Fibroblast of peridontal ligament (primary cell): ENCODE measurements around the gene GUCY1B1.
A peak's percentile ranks its signal among the peaks of the same experiment; 100 is the strongest.

ENCODE experiments used
- DNase-seq: peaks from one replicate; pipeline ENCODE4 v3.0.0-alpha.2; 2010; ENCODE audit errors: extremely low read depth

The GUCY1B1 gene

DNA sequence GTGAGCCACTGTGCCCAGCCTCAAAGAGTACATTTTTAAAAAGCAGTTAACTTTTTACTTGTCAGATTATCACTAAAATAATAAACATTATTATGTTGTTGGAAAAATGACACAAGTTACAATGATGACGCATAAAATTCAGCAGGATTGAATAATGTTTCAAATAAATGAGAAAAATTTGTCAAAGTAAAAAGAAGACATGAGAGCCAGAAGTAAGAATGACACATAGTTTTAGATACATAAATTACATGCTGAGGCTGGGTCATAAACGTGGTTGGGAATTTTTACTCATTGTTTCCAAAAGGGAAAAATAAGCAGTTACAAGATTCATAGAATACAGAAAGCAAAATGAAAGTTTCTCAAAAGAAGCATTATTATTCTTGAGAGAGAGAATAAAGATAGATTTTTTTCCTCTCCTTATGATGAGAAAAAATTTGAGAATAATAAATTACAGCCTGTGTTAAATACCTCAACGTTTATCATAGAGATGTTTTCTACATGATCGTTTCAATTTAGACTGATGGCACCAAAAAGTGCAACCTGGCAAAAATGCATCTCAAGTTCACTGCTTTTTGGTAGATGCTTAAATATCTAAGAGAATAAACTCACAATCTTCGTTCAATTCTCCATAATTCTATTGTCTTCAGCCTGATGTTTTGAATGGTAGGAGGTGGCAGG lies 40.4 kb downstream of the GUCY1B1 start:
- no peak for DNase-seq

DNA sequence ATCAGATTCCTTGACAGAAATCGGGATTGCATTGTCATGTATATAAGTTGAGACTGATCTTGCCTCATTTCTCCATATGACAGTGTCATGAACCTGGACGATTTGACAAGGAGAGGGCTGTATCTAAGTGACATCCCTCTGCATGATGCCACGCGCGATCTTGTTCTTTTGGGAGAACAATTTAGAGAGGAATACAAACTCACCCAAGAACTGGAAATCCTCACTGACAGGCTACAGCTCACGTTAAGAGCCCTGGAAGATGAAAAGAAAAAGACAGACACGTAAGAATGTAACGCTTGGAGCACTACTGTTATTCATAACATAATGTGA lies 40.9 kb downstream of the GUCY1B1 start:
- no peak for DNase-seq

DNA sequence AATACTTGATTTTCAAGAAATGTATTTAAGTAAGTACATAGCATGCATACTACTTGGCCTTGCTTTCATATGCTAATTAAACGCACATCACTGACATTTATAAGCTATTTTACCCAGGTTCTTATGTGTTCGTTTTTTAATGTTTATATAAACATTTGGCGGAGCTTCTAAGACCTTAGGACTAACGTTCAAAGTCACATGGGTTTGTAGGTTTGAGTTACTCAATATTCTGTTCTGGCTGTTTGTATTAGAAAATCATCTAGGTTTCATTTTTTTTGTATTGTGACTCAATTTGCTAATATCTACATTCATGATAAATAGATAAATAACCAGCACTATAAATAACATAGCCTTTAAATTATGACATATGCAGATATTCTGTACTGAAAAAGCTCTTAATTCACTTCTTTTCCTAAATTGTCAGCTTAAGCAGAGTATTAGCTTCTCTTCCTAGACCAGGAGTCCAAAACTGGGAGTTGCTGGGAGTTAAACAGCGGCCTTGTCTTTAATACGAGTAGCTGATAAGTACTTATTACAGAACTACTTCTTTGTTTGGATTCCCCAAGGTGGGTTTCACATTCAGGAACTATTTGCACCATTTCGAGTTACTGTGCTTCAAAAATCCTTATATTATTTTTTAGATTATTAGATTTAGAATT lies 42.0 kb downstream of the GUCY1B1 start:
- no peak for DNase-seq

DNA sequence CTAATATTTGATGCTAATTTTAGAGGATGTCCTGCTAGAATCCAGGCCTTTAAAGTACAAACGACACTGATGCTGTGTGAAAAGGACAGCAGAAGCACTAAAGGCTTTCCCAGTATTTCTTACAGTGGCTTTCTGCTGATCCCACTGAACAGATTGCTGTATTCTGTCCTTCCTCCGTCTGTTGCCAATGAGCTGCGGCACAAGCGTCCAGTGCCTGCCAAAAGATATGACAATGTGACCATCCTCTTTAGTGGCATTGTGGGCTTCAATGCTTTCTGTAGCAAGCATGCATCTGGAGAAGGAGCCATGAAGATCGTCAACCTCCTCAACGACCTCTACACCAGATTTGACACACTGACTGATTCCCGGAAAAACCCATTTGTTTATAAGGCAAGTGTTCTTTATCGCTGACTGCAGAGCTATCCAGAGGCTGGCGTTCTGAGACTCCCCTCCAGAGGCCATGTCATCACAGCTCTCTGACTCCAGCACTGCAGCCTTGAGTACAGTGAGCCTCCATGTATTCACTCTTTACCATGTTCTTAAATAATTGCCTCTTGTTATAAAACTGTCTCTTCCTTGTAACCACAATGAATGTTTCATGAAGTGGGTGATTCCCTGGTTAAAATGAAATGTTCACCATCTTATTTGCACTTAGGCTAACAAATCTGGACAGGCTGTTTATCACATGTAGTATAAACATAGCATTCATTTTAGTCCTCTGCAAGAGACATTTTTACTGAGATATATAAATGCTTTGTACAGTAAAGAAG lies 43.6 kb downstream of the GUCY1B1 start:
- DNase-seq, result no peak

DNA sequence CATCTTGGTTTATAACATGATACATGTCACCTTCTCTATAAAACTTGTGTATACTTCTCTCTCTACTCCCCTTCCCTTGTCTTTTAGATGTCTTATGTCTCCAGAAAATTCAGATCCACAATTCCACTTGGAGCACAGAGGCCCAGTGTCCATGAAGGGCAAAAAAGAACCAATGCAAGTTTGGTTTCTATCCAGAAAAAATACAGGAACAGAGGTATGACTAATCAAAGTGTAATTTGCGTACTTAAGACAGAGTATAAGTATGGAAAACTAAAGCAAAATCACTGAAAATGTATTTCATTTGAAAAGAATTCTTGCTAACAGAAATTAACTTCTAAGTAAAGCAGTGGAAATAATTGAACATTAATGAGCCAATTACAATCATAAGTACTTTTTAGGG lies 46.2 kb downstream of the GUCY1B1 start:
- DNase-seq, result peak; percentile 66

DNA sequence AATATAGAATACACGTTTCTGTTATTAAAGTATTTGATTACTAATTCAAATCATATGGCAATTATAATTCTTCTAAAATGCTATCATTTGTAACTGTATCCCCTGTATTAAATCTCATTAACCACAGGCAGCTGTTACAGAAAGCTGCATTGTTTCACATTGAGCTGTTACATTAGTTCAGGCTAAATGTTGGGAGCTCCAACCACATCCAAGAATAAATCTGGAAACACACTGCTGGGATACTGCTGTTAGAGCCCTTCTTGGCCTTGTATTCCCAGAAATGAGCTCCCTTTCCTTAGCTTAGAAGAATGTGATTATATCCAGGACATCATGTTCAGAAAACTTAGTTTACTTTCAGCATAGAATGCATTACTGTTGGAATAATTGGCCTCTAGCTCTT lies 48.2 kb downstream of the GUCY1B1 start:
- peak; percentile 89 for DNase-seq

DNA sequence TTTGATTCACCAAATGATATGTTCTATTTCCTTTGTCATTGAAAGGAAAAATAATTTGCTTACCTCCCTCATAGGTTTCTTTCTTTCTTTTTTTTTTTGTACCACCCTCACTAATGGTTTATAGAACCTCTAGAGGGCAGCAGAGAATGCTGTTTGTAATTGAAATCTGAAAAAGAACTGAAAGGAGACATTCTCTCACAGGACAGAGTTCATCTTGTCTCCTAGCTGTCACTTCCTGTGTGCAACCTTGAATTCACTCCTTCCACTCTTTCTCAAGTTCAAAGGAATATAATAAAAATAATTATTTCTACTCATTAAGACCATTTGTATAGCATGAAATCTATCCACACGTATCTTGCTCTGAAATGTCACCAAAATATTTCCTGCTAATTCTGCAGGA lies 51.0 kb downstream of the GUCY1B1 start:
- DNase-seq, result peak; percentile 94

DNA sequence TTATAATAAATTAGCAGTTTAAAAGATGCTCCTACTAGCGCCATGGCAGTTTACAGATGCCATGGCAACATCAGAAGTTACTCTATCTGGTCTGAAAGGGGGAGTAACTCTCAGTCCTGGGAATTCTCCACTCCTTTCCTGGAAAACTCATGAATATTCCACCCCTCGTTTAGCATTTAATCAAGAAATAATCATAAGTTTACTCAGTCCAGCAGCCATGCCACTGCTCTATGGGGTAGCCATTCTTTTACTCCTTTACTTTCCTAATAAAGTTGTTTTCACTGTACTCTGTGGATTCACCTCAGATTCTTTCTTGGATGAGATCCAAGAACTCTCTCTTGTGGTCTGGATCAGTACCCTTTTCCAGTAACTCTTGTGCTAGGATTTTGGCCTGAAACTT lies 52.3 kb downstream of the GUCY1B1 start:
- peak; percentile 40 for DNase-seq

DNA sequence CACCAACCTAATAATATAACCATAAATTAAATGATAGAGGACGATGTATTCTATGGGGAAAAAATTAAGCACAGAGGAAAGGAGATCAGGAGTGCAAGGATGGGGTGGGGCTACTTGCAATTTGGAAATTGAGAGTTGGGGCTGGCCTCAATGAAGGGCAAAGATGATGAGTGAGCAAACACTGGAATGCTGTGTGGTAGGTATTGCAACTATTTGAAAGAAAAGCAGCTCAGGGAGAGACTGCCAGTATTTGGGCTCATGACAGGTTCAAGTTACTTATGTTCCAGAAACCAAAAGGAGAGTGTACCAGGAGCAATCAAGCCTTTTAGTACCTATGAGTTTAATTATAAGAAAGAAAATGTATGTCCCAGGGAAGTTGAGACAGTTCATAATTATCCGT lies 59.8 kb downstream of the GUCY1B1 start:
- peak; percentile 41 for DNase-seq

DNA sequence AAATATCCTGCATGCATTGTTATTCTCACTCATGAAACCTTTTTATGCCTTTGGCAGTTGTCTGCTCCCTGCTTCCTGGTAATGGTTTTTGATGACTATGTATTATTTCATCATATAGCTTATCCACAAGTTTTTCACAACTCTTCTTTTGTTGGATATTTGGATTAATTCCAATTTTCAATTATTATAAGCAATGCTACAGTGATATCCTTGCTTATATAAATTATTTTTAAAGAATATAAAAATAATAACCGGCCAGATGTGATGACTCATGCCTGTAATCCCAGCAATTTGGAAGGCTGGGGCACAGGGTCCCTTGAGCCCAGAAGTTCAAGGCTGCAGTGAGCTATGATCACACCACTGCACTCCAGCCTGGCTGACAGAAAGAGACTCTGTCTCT lies 60.2 kb downstream of the GUCY1B1 start:
- peak; percentile 52 for DNase-seq

DNA sequence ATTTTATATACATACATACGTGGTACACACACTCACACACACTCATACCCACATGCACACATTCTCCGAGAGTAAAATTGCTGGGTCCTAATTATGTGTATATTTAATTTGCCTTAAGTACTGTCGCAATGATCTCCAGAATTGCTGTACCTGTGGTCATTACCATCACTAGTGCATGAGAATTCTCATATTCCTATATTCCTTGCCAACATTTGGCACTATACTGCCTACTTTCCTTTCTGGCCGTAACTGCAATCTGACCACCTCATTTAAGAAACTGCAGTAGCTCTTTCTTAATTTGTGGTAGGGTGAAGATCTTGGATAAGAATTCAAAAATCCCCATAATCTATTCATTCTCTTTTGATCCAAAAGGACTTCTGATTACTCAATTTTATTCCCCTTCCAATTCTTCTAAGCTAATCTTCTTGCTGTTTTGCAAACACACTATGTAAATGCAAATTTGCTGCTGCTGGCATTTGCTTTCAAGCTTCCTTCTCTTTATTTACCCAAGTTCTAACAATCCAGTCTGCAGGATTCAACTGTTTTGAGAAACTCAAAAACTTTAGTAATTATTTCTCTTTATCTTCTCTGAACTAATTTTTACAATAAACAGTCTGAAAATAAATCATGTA lies 62.2 kb downstream of the GUCY1B1 start:
- peak; percentile 20 for DNase-seq

DNA sequence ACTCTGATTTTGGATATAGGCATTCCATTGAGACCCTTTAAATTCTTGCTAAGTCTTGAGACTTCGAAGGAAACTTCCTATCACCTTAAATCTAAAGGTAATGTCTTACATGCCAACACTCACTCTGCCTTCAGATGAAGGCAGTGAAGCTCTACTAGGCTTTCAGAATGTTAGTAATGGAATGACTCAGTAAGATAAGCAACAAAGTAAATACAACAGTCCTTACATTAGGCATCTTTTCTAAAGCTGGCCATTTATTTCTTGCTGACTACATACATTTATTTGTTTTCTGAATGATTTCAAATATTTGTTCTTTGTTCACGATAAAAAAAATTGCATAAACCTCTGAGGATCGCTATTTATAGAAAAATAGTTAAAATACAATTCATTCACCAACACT lies 63.8 kb downstream of the GUCY1B1 start:
- DNase-seq, result no peak

DNA sequence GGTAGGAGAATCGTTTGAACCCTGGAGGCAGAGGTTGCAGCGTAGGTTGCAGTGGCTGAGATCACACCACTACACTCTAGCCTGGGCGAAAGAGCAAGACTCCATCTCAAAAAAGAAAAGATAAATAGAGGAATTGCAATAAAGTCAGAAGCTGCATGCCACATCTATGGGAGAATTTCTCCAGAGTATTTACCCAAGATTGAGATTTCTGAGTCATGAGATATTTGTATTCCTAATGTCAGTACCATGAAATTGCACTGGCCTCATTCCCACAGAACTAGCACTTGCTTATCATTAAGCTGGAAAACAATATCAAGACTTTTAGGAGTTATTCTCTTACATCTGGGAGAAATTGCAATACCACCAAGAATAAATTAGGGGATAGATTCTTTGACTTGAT lies 69.8 kb downstream of the GUCY1B1 start:
- DNase-seq, result peak; percentile 80

DNA sequence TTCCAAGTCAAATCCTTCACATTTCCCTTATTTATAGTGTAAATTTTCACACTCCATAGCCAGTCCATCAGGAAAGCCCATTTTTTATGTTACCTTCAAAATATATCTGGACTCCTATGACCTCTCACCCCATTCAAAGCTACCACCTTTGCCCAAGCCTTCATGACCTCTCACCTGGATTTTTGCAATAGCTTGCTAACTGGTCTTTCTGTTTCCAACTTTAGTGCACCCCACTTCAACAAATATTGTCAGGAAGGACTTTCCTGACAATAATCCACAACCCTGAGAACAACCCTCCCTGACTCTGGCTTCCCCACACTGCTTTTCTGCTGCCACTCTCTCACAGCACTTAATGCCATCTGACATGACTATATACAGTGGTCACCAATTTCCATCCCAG lies 73.8 kb downstream of the GUCY1B1 start:
- DNase-seq, result no peak

DNA sequence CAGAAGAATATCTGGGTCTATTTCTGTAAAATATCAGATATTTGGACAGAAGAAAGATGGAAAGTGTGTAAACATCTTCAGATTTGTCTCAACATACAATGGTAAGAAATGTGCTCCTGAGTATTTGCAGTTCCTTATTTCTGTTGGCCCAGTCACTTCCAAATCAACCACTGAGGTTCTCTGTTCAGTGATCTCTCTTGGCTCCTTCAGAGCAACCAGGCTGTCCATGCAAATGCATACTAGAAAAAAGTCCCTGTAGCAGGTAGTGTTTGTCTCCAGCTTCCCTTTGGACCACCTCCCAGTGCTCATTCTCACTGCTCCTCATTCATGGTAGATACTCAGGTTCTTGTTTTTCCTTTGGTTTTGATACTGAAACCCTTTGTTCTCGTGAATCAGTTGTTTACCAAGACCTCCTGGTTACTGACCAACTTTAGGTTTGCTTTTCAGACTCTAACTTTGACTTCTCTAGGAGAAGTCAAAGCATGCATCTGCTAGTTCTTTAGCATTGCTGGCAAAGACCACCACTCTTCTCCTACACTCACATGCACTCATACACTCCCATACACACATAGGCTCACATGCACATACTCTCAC lies 78.5 kb downstream of the GUCY1B1 start:
- DNase-seq, result no peak

DNA sequence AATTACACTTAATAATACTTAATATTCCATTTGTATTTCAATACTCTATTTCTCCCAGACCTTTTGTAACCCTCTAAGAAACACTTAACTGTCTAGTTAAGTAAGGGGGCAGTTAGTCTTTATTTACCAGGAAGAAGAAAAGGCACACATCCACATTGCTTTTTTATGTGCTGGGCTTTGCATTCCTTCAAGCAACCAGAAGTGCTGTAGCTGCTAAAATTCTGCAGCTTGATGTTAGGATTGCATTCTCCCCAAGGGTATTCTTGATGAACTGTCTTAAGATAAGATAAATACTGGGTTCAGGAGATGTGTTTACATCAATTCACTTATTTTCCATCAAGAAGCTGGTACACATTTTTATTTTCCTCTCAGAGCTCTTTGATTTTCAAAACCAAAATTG lies 83.3 kb downstream of the GUCY1B1 start:
- no peak for DNase-seq

DNA sequence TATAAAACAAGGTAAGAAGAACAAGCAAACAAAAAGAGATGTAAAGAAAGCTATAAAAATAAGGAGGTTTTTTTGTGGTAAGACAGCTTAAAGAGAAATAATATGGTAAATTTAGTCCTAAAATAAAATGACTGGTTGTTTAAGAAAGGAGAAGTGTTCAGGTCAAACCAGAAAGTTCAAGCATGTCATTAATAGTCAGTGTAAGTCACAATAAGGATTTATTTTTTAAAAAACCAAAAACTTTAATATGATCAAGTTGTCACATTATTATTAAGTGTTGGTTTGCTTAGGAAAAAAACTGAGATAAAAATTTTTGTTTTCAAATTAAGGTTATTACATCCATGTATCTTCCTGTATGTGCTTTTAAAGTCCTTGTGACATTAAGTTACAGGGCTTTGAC lies 88.1 kb downstream of the GUCY1B1 start:
- no peak for DNase-seq

DNA sequence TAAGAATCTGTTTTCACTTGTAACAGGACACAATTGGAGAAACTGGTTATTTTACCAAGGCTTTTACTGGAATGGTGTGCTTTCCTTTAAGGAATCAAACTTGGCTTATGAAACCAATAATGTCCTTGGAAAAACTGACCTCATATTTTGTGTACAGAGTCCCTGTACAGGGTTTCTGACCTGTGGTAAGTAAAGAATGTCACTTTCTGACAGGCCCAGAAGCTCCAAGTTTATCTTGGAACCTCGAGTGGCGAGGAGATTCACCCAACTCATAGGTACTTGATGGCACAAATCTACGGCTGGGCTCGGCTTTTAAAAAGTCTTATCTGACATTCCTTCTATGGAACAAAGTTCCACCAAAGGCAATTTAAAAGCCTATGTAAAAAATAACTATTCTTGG lies 90.2 kb downstream of the GUCY1B1 start:
- no peak for DNase-seq

DNA sequence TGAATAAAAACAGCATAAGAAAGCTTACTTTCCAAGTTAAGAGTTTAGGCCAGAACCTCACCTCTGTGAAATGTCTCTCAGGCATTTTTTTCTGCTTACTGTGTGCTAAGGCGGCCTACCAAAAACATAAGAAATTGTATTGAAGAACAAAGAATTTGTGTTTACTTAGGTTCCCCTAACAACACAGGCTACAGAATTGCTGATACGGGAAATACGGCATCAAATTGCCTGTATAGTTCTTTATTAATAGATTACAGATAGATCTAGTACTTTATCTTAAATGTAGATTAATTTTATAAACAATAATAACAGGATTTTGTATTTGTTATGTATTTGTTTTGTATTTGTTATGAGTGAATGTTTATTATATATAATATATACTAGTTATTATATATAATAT lies 94.4 kb downstream of the GUCY1B1 start:
- no peak for DNase-seq

DNA sequence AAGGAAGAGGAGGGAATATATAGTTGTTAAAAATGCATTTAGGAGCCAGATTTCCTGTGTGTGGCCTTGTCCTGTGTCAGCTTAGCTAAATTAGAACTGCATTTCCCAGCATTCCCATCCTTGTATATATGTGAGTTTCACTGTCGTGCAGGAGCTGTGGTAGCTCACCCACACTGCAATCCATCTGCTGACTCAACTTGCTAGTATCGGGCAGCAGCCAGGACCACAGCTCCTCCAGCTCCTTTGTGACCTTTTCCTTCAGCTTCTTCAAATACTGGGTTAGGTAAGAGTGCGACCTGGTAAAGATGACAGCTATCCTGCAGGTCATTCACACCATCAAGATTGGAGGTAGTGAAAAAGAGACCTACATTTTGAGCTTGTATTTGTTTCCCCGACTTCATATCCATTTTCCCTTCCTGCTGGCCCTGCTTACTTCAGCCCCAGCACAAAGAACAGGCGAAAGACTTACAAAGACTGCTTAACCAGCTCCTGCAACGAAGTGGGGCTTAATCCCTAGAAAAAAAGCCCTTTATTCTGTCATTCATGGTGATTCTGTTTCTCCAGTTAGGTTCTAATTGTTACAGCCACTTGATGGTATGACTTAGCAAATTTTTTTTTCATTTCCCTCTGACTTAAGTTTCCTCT lies 95.9 kb downstream of the GUCY1B1 start:
- peak; percentile 61 for DNase-seq

DNA sequence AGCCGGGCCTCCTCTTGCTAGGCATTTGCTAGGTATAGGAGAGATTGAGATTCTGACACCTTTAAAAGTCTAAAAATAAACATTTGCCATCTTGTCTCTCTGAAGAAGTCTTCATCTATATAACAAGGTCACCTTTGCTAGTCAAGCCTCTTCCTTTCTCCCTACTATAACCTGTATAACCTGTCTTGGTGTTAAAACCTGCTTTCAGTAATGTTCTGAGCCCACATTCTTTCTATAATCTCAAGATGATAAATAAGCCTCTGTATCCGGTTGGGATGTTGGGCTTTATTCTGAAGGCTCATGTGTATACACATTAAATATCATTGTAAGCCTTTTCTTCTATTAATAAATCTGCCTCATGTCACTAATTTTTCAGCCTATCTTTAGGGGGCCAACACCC lies 97.1 kb downstream of the GUCY1B1 start:
- DNase-seq, result no peak
